A172 (cell line): ENCODE data around the gene PANX1. TPM values are rescaled to one million over a fixed set of nuclear protein-coding genes. Genes with fewer than 3 reads are reported as not detected.

Experiments used
- DNase-seq: peaks from one replicate; pipeline ENCODE4 v3.0.0-alpha.2; 2015; ENCODE audit warnings: low spot score
- total RNA-seq: library from RNA; depleted of rRNA; stranded (reverse); fragments of >200 nt; shearing (Covaris generic); gene quantifications from 2 replicates; pipeline ENCODE4 v1.2.3, GENCODE V29; 2014; rRNA removed

The PANX1 gene
- total RNA-seq, 1 experiment from 2014 or later: 37.9 TPM

DNA sequence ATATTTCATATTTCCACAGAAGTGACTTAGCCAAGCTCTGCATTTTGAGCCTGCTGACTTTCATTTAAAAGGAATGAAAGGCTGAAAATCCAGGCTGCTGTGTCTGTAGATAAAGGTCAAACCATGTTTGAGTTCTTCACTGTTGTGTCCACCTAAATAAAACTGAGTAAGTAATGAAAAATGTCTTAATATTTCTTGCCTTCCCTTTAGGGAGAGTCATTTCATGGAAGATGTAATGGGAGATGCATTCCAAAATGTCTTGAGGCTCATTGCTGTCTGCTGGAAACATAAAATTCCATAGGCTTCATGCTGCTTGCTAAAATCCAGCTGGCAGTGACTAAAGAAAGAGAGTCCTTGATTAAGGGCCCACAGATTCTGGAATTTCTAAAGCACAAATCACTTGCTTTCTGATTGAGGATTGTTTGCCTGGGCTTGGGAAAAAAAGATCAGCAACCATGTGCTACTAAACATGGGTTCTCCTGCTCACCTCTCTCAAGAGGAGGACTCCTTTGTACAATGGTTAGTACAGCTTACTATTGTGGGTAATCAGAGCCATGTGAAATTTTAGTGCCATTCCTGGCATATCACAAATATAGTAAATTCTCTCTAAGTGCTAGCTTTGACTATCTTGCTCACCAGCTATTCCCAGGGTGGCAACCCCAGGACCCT lies 56.9 kb downstream of the PANX1 start:
- DNase-seq: no peak

DNA sequence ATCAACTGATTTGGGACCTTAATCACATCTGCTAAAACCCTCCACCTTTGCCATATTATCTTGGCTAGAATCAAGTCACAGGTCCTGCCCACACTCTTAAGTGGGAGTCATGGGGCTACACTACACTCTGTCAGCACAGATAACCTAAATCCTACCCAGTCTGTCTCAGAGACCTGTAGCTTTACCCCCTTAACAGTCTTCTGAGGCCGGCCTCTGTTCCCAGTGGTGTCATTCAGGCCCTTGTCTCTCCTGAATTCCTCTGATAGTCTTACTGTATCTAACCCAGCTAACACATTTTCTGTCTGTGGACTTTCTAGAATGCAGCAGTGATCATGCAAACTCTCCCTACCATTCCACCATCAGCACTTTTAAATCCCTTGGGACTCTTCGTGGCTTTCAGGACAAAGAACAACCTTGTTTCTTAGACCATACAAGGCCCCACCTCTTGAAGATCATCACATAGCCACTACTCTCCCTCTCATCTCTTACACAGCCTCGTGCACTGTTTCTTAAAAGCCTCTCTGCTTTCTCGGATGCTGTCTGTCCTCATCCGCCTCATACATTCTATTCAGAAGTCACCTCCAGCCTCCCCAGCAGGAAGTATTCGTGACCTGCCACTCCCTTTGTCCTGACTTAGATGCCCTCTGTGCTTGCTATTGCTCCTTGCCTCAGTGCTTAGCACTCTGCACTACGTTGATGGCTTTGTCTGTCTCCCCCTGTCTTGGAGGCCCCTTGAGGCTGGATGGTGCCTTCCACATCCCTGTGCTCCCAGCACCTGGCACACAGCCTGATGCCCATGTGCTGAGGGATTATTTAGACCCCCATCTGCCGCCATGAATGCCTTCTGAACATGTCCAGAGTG lies 57.9 kb downstream of the PANX1 start:
- no peak for DNase-seq

DNA sequence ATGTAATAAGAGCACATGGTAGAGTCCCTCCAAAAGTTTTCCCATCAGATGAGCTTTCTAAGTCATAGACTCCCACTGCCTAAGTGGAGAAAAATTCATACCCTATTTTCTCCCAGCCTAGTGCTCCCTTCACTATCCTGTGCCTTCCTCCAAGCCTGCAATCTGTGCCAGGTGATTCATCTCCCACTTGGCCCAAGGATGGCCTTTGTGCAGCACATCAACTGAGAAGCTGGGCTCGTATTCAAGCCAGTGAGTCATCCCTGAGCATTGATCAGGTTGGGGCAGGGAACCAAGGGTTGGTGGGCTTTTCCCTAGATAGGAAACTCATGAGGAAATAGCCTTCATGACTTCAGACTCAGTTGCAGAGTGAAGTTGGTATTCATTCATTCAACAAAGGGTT lies 64.6 kb downstream of the PANX1 start:
- peak; percentile 20 for DNase-seq

DNA sequence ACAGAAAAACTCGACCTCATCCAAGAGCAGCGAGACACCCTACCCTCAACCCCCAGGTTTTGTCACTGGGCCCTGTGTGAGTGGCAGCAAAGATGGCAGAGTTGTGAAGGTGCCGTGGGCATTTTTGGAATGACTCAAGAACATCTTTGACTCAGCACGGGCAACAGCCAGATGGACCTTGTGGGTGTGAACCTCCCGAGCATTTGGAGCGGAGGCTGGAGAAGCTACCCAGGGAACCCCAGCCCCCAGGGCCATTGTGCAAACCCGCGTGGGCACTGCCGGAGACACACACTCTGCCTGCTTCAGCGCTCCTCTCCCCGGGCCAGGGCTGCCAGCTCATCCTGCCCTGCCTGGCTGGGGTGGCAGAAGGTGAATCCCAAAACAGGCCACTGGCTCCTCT lies 66.1 kb downstream of the PANX1 start:
- no peak for DNase-seq

DNA sequence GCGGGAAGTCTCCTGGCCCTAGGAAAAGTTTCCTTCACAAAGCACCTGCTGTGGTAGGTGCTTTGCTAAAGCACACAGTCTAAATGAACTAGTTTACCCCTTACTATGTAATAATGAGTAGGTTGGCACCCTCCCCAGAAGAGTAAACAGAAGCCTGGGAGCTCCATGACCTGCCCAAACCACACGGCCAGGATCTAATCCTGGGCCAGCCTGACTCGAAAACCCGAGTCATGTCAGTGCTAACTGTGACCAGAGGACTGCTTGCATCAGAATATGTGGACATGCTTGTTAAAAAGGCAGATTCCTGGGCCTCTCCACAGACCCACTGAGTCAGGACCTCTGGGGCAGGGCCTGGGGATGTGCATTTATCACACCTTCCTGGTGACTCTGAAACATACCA lies 67.7 kb downstream of the PANX1 start:
- no peak for DNase-seq

DNA sequence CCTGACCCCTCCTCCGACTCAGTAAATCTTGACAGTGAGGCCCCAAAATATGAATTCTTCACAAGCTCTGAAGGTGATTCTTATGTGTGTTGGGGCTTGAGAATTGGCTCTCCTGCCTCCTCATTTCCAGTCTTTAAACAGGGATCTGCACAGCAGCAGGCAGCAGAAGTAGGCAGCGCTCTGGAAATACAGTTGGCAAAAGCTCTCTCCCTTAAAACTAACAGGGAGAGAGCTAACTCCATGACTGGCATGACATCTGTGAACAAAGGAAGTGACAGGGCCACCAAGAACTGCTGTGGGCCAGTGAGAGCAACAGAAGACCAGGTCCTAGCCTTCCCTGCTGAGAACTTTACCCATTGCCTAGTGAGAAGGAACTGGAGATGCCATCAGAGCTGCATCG lies 70.1 kb downstream of the PANX1 start:
- DNase-seq: no peak

DNA sequence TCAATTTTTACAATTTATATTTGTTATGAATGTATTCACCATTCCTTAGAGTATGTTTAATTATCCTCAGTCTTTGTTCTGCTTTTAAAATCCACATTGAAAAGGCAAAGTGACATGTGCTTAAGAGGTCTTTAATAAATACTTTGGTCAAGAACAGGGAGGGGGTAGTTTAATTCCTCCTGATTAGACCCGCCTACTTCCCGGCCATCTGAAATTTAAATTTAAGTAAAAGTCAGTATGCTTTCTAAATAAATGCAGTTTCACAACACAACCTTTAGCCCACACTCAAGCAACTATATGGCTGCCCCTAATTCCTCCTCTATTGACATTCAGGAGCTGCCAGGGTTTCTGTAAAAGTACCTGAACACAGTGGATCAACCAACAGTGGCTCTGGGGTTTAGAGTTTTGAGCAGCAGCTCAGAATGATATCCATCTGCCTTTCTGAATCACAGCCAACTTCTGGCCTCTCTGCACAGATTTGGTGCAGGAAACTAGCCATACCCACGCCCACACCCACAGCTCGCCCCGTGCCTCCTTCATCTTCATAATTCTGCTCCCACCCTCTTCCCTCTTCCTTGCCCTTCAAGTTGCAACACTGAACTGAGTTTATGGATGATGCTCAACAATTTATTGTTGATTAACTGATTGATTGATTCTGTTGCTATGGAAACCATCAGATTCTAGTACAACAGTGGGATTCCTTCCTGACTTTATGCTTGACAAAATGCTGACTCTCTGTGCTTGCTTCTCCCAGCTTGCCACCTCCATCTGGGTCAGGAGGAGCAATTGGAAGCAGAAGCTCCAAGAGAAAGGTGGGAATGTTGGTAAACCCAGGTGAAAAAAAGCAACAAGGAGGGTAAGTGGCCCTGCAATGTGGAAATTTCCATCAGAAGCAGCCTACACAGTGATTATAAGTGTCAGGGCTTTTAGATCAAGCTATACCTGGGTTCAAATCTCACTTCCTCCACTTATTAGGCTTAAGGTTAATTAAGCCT lies 70.8 kb downstream of the PANX1 start:
- no peak for DNase-seq

DNA sequence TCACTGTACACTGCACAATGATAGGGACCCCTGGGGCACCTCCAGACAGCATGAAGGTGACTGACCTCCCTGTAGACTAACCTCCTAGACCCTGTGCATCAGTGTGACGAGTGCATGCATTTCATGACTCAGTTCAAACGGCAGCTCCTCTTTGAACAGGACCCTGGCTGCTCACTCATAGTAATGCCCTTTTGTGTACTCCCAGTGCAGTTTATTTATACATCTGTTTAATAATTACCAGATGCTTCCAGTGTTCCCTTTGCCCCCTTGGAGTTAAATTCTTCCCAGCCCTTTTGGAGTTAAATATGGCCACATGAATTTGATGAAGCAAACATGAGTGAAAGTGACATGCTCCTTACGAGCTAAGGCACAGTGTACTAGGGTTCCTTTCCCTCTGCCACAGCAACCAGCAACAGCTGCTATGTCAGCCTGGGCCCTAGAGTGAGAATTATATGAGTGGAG lies 72.4 kb downstream of the PANX1 start:
- no peak for DNase-seq

DNA sequence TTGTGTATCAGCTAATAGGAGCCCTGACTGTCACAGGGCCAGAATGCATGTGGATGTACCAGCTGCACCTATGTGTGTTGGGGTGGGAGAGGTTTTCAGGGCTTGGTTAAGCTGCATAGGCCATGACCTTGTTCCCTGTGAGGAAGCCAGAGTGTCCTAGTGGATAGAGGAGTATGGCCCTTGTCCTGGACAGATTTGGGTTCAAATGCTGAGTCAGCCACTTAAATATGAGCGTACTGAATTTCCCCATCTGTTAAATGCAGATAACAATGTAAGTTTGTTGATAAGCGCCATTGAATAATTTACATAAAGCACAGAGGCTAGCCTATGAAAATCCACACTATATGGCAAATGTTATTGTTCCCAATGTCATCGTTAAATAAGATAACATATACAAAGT lies 74.4 kb downstream of the PANX1 start:
- DNase-seq: no peak

DNA sequence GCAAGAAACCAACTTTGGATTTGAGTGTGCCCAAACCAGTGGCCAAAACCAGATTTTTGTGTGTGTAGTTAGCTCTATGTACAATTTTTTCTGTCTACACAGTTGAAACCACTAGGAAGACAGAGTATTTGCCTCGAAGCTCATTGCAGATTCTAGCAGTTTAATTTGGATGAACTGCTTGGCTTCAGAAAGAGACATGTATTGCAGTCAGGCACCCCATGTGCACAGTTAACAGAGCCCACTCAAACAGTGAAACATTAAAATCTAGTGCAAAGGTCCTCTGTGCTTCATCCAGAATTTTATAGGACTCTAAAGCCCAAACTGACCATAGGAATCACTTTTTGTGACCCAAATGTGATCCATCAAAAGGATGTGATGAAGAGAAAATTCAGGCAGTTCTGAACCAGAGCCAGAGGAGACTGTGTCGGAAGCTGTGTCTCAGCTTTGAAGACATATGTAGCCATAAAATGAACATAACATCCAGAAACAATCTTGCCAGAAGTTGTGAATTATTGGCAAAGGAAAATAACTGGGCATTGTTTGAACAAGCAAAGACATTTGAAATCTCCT lies 82.7 kb downstream of the PANX1 start:
- DNase-seq: no peak

DNA sequence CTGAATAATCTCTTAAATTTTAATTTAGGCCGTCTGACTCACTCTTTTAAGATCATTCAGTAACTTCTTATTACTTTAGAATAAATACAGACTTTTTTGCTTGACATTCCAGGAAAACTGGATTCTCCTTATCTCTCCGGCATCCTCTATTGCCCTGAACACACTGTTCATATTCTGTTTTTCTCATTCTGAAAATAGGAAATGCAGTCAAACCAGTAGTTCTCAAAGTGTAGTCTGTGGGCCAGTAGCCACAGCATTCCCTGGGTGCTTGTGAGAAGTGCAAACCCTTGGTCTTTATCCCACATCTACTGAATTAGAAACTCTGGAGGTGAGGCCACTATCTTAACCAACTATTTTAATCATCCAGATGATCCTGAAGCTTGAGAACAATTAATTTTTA lies 84.3 kb downstream of the PANX1 start:
- no peak for DNase-seq

DNA sequence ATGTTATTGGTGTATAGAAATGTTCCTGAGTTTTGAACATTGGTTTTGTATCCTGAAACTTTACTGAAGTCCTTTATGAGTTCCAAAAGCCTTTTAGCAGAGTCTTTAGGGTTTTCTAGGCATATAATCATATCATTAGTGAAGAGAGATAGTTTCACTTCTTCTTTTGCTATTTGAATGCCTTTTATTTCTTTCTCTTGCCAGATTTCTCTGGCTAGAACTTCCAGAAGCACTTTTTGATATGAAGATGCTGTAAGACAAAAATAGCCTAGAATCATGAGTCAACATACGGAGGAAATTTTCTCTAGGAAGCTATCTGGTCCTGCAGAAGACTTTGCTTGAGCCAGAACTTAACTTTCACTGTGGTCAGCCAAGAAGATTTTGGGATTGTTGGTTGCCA lies 89.1 kb downstream of the PANX1 start:
- no peak for DNase-seq

DNA sequence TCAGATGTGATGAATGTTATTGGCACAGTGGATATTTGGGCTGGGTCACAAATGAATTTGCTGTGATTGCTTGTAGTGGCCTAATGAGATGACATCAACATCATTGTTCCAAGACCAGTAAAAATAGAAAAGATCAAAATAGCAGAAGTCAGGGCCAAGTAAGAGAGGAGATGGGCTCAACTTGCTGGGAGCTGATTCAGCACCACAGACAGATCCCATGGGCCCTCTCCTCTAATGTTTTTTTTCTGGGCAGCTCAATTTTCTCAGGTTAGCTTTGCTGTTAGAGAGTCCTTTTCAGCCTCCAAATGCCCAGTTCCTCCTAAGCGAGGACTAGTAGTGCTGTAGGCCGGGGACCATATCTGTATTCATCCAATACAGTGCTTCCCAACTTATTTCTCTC lies 89.7 kb downstream of the PANX1 start:
- DNase-seq: no peak

DNA sequence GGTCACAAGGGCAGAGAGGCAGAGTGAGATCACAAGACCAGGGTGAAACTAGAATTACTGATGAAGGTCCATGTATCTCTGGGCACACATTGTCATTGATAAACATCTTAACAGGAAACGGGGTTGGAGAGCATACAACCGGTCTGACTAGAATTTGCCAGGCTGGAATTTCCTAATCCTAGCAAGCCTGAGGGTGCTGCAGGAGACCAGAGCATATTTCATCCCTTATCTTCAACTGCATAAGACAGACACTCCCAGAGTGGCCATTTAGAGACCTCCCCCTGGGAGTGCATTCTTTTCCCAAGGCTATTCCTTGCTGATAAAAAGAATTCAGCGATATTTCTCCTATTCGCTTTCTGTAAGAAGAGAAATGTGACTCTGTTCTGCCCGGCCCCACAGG lies 91.1 kb downstream of the PANX1 start:
- DNase-seq: no peak

DNA sequence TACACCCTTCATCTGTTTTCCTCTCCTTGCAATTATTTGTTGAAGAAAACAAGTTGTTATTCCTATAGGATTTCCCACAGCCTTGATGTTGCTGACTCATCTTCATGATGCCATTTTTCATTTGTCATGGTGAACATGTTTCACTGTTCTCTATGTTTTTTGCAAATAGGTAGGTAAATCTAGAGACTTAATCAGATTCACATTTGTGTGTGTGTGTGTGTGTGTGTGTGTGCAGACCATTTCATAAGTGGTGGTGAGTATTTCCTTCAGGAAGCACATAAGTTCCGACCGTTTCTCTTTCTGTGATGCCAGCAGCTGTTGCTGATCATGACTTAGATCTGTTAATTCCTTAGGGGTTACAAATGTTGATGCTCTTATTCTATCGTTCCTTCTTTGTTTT lies 95.4 kb downstream of the PANX1 start:
- DNase-seq: no peak

Other genes starting within 250 kb of the PANX1 start
- gene HEPHL1, start 107.5 kb upstream of the PANX1 start, total RNA-seq: not detected in 2 replicates
- gene IZUMO1R, start 175.7 kb downstream of the PANX1 start, total RNA-seq: not detected in 2 replicates